AG04450 (cell line): ENCODE measurements around the gene TUBGCP3. TPM values are rescaled to one million over a fixed set of nuclear protein-coding genes. Genes with fewer than 3 reads are reported as not detected.

Experiments used
- CTCF ChIA-PET: fragments of 300-600, 350-600 bp; formaldehyde crosslinking; extraction: SDS; loops from one replicate; lab custom pipeline; 2022; ENCODE audit warnings: antibody characterized with exemption, inconsistent platforms; lab: Charles Lee
- POLR2A ChIA-PET: fragments of 350-600 bp; formaldehyde crosslinking; extraction: SDS; loops from one replicate; lab custom pipeline; 2021; ENCODE audit warnings: antibody characterized with exemption, inconsistent platforms; lab: Yijun Ruan, JAX
- DNase-seq: peaks from one replicate; pipeline ENCODE4 v3.0.0-alpha.2; 2011; ENCODE audit warnings: low read depth, low spot score
- H3K27ac ChIP-seq: one replicate; pipeline ENCODE4 v1.5.1; 2012; ENCODE audit warnings: low read depth, low read length, control low read depth
- H3K27me3 ChIP-seq: one replicate; pipeline ENCODE4 v1.6.0; 2012; ENCODE audit warnings: low read length; ENCODE audit not compliant: control insufficient read depth, insufficient read depth
- H3K4me3 ChIP-seq: 2 replicates; pipeline ENCODE4 v1.5.1; 2011; ENCODE audit warnings: mild to moderate bottlenecking, low read depth, low read length, control low read depth
- H3K9me3 ChIP-seq: 2 replicates; pipeline ENCODE4 v1.5.1; 2012; ENCODE audit warnings: low read length; ENCODE audit not compliant: control insufficient read depth, insufficient read depth
- polyA plus RNA-seq: library from polyadenylated mRNA; depleted of rRNA; stranded (reverse); fragments of >200 nt; gene quantifications from 2 replicates; pipeline ENCODE4 v1.2.3, GENCODE V29; 2011
- TF ChIP-seq, protein P1 (sequence below): IDR thresholded peaks from 2 replicates; pipeline ENCODE4 v1.5.1; 2011; ENCODE audit warnings: low read depth, low read length, control low read depth, inconsistent platforms

The TUBGCP3 gene
- polyA plus RNA-seq, 1 experiment: 11.3 TPM

DNA sequence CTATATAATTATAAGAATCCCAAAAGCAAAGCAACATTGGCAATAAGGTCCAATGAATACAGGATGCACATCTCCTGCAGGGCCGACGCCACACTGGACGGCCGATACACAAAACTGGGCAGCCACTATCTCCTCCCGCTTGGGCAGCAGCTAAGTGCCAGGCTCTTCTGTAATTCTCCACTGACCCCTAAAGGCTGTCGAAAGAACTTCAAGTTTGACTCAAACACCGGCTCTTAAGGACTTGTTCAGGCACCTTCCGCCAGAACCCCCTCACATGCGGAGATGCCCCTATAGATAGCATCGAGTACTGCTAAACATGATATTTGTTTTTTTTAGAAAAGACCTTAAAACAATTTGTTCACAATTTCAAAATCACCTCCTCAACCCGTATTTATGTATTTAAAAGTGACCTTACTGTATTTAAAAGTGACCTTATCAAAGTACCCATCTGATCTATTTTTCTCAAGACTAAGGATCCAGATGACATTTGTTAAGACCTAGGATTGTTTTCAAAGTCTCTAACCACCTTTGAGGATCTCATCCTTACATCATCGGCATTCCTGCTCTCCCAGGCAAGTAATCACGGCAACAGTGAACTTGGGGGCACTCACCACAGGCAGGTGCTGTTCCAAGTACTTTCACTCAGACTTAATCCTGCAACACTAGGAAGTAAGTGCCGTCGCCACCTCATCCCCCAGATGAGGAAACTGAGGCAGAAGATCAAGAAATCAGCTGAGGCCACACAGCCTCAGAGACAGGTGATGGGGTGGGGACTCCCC, 77.8 kb downstream of the TUBGCP3 start:
- H3K9me3 ChIP-seq: no peaks in the 10 kb centered on the region
- TF ChIP-seq, protein P1, sequence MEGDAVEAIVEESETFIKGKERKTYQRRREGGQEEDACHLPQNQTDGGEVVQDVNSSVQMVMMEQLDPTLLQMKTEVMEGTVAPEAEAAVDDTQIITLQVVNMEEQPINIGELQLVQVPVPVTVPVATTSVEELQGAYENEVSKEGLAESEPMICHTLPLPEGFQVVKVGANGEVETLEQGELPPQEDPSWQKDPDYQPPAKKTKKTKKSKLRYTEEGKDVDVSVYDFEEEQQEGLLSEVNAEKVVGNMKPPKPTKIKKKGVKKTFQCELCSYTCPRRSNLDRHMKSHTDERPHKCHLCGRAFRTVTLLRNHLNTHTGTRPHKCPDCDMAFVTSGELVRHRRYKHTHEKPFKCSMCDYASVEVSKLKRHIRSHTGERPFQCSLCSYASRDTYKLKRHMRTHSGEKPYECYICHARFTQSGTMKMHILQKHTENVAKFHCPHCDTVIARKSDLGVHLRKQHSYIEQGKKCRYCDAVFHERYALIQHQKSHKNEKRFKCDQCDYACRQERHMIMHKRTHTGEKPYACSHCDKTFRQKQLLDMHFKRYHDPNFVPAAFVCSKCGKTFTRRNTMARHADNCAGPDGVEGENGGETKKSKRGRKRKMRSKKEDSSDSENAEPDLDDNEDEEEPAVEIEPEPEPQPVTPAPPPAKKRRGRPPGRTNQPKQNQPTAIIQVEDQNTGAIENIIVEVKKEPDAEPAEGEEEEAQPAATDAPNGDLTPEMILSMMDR: peak; percentile 60
- no peak overlapping the region for H3K27ac ChIP-seq
- ChIA-PET POLR2A (no interaction called here), CTCF (interaction anchor here (0.6 to 2.4 kb wide), 3 partner anchors 9 to 545 kb away, joined by 3 to 12 read pairs (median 3); no protein-coding TSS in a partner anchor)
- peak; percentile 23 for DNase-seq
- no peak overlapping the region for H3K4me3 ChIP-seq
- H3K27me3 ChIP-seq: no peaks in the 10 kb centered on the region

GRCh38 chr13:112509190-112509589, 78.8 kb downstream of the TUBGCP3 start:
- ChIA-PET CTCF (no interaction called here), POLR2A (interaction anchor here (0.6 kb wide), 1 partner anchor 57 kb away, joined by 3 read pairs; no protein-coding TSS in a partner anchor)
- TF ChIP-seq, protein P1: no peak
- no peaks in the 10 kb centered on the region for H3K9me3 ChIP-seq
- DNase-seq: no peak
- H3K4me3 ChIP-seq: no peak overlapping the region
- H3K27me3 ChIP-seq: no peaks in the 10 kb centered on the region
- no peak overlapping the region for H3K27ac ChIP-seq

DNA sequence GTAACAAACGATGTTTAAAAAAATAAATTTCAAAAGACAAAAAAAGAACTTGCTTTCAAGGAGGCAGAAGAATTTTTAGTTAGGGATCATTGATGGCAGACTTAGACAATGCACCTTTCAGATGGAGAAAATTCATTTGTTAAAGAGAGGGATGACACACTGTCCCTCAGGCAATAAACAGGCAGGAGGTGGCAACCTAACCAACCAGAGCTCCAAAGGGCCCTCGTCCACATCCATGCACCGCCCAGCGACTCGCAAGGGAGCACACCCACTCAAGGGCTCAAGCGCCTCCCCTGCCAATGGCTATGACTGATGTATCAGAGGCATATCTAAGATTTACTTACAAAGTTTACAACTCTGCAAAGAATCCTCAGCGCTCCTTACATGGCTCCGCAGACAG, 81.9 kb downstream of the TUBGCP3 start:
- Histone ChIP-seq H3K27me3 (no peaks in the 10 kb centered on the region), H3K27ac (no peak overlapping the region), H3K9me3 (no peaks in the 10 kb centered on the region), H3K4me3 (no peak overlapping the region)
- ChIA-PET POLR2A (no interaction called here), CTCF (no interaction called here)
- TF ChIP-seq, protein P1: no peak
- DNase-seq: no peak

DNA sequence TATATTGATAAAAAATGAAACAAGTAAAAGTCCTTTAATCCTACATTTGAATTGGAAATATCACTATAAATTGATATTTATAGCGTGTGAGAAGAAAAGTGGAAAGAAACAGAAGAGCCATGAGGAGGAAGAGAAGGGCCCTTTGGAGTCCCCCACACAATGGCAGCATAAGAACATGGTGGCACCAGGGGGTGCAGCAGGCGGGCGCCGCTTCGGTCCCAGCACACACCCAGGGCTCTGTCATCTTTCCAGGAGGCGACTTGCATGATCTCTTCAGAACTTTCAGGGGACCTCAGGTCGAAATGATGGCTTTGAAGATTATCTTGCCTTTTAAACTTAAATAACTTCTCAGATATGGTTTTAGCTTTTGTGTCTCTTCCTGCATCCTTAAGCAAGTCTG, 91.8 kb downstream of the TUBGCP3 start:
- ChIA-PET POLR2A (no interaction called here), CTCF (interaction anchor here (0.7 kb wide), 1 partner anchor 93 kb away, joined by 5 read pairs; no protein-coding TSS in a partner anchor)
- no peak for DNase-seq
- no peaks in the 10 kb centered on the region for H3K9me3 ChIP-seq
- no peaks in the 10 kb centered on the region for H3K27me3 ChIP-seq
- no peak overlapping the region for H3K4me3 ChIP-seq
- no peak overlapping the region for H3K27ac ChIP-seq
- TF ChIP-seq, protein P1: no peak

GRCh38 chr13:112495465-112495864, 92.5 kb downstream of the TUBGCP3 start:
- CTCF ChIA-PET: no interaction called here
- DNase-seq: no peak
- Histone ChIP-seq H3K27me3 (no peaks in the 10 kb centered on the region), H3K4me3 (no peak overlapping the region), H3K9me3 (no peaks in the 10 kb centered on the region), H3K27ac (no peak overlapping the region)
- POLR2A ChIA-PET: no interaction called here
- TF ChIP-seq, protein P1: no peak
